NT2/D1 (cell line): ENCODE data around the gene S100A8.

ENCODE experiments used
- SUZ12 ChIP-seq: IDR thresholded peaks from 2 replicates; pipeline ENCODE4 v1.6.1; 2011; ENCODE audit not compliant: insufficient read length, insufficient read depth; ENCODE audit errors: extremely low read depth
- YY1 ChIP-seq: IDR thresholded peaks from 2 replicates; pipeline ENCODE4 v1.6.1; 2011; ENCODE audit not compliant: insufficient read length, insufficient read depth
- ZNF274 ChIP-seq: IDR thresholded peaks from 2 replicates; pipeline ENCODE4 v1.6.1; 2011; ENCODE audit warnings: mild to moderate bottlenecking, low read depth, low read length

- TF ChIP-seq YY1 (no peak), ZNF274 (no peak), SUZ12 (no peak)
These were observed 23.8 kb downstream of the S100A8 start for GRCh38 chr1:153367090-153367489.
